Thoracic aorta (tissue), 2 donors: ENCODE data around the gene GPR107. TPM values are rescaled to one million over a fixed set of nuclear protein-coding genes. Genes with fewer than 3 reads are reported as not detected.

Experiments
- ATAC-seq: fragments of 150-250 bp; one replicate; pipeline ENCODE4 v1.8.0; 2017; ENCODE audit warnings: low read depth; ENCODE audit not compliant: insufficient number of reproducible peaks, low FRiP score
- DNase-seq: peaks from one replicate; pipeline ENCODE4 v3.0.0-alpha.2; 2020; ENCODE audit warnings: low spot score
- H3K27ac ChIP-seq, 2 donors: fragments of 200-600 bp; sonication (generic); 1 replicate in 1 of 2; 2 replicates in 1 of 2; pipeline ENCODE4 v1.5.1; 2016; ENCODE audit warnings: mild to moderate bottlenecking in 2 of 2, moderate library complexity in 2 of 2
- H3K27me3 ChIP-seq: fragments of 200-600 bp; sonication (generic); replicated peaks from 2 replicates; pipeline ENCODE4 v1.6.0; 2016; ENCODE audit warnings: mild to moderate bottlenecking; ENCODE audit not compliant: insufficient read depth
- H3K36me3 ChIP-seq: fragments of 200-600 bp; sonication (generic); one replicate; pipeline ENCODE4 v1.5.1; 2016
- H3K4me1 ChIP-seq, 2 donors: fragments of 200-600 bp; sonication (generic); 1 replicate in 1 of 2; 2 replicates in 1 of 2; pipeline versions ENCODE4 v1.5.1 to v1.6.0; 2016; ENCODE audit warnings: low read depth in 2 of 2, mild to moderate bottlenecking in 1 of 2; ENCODE audit not compliant: control insufficient read depth in 1 of 2
- H3K4me3 ChIP-seq: fragments of 200-600 bp; sonication (generic); 2 replicates; pipeline ENCODE4 v1.5.1; 2016; ENCODE audit warnings: mild to moderate bottlenecking
- H3K9me3 ChIP-seq: fragments of 200-600 bp; sonication (generic); 2 replicates; pipeline ENCODE4 v1.5.1; 2016
- CTCF ChIP-seq: fragments of 200-600 bp; sonication (generic); IDR thresholded peaks from one replicate; pipeline ENCODE4 v1.5.1; 2019; ENCODE audit warnings: antibody characterized with exemption
- total RNA-seq, 2 donors: library from RNA; depleted of rRNA; stranded (reverse); fragments of >200 nt; gene quantifications; one replicate each; pipeline versions ENCODE4 v1.1.0 to v1.2.3, GENCODE V29; 2016

GPR107 gene
- total RNA-seq, 2 donors from 2014 or later = 47.5 to 51.9 TPM

GRCh38 chr9:130138791-130139190, 85.1 kb downstream of the GPR107 start:
- DNase-seq = peak; percentile 36
- ATAC-seq = no peak
- Histone ChIP-seq H3K9me3 (no peaks in the 10 kb centered on the region), H3K27ac (peak overlapping the region in 1 of 2 donors; percentile 36), H3K36me3 (peaks cover 7% of the 10 kb centered on the region), H3K4me3 (no peak overlapping the region), H3K4me1 (peaks cover 10 to 28% of the 10 kb centered on the region in 2 donors), H3K27me3 (no peaks in the 10 kb centered on the region)
- no peak for TF ChIP-seq CTCF

GRCh38 chr9:130139251-130139650, 85.5 kb downstream of the GPR107 start:
- DNase-seq (no peak), ATAC-seq (no peak)
- peak overlapping the region in 1 of 2 donors; percentile 36 for H3K27ac ChIP-seq
- H3K27me3 ChIP-seq = no peaks in the 10 kb centered on the region
- H3K36me3 ChIP-seq = peaks cover 7% of the 10 kb centered on the region
- H3K4me1 ChIP-seq = peaks cover 13 to 32% of the 10 kb centered on the region in 2 donors
- H3K4me3 ChIP-seq = no peak overlapping the region
- no peaks in the 10 kb centered on the region for H3K9me3 ChIP-seq
- no peak for TF ChIP-seq CTCF

GRCh38 chr9:130140706-130141105, 87.0 kb downstream of the GPR107 start:
- no peak overlapping the region for H3K4me3 ChIP-seq
- no peaks in the 10 kb centered on the region for H3K9me3 ChIP-seq
- H3K4me1 ChIP-seq = peaks cover 17 to 46% of the 10 kb centered on the region in 2 donors
- no peak for TF ChIP-seq CTCF
- no peak overlapping the region for H3K27ac ChIP-seq
- DNase-seq (no peak), ATAC-seq (no peak)
- no peaks in the 10 kb centered on the region for H3K27me3 ChIP-seq
- H3K36me3 ChIP-seq = no peaks in the 10 kb centered on the region

GRCh38 chr9:130142056-130142455, 88.3 kb downstream of the GPR107 start:
- Histone ChIP-seq H3K27me3 (no peaks in the 10 kb centered on the region), H3K9me3 (no peaks in the 10 kb centered on the region), H3K4me1 (peaks cover 17 to 46% of the 10 kb centered on the region in 2 donors), H3K4me3 (no peak overlapping the region), H3K27ac (no peak overlapping the region), H3K36me3 (no peaks in the 10 kb centered on the region)
- TF ChIP-seq CTCF = no peak
- ATAC-seq (no peak), DNase-seq (no peak)

GRCh38 chr9:130142641-130143040, 88.9 kb downstream of the GPR107 start:
- no peaks in the 10 kb centered on the region for H3K27me3 ChIP-seq
- ATAC-seq = no peak
- no peaks in the 10 kb centered on the region for H3K9me3 ChIP-seq
- DNase-seq = no peak
- no peak overlapping the region for H3K27ac ChIP-seq
- TF ChIP-seq CTCF = no peak
- no peaks in the 10 kb centered on the region for H3K36me3 ChIP-seq
- H3K4me1 ChIP-seq = peaks cover 17 to 42% of the 10 kb centered on the region in 2 donors
- no peak overlapping the region for H3K4me3 ChIP-seq
